Naive B cell (primary cell): ENCODE measurements around the gene CDS2. TPM values are rescaled to one million over a fixed set of nuclear protein-coding genes. Genes with fewer than 3 reads are reported as not detected.
"Not testable (repeated sequence)": the region's sequence is repeated elsewhere in the genome, so short reads cannot be mapped to it uniquely, and the experiment has no call there.

Experiments used
- ATAC-seq, 2 donors: fragments of 150-1000 bp; cut with Tn5 transposase; 2 replicates each; pipeline ENCODE4 v1.10.0; 2021; ENCODE audit warnings: low read depth in 2 of 2, mild to moderate bottlenecking in 2 of 2, moderate library complexity in 2 of 2
- DNase-seq: peaks from one replicate; pipeline ENCODE4 v3.0.0; 2022
- H3K27ac Mint-ChIP-seq, 6 donors: one replicate each; pipeline ENCODE4 v1.8.0; 2020 to 2022; ENCODE audit warnings: mild to moderate bottlenecking in 6 of 6, mixed read lengths in 6 of 6, moderate library complexity in 5 of 6, inconsistent platforms in 2 of 6
- H3K27me3 Mint-ChIP-seq, 3 donors: one replicate each; pipeline ENCODE4 v1.8.0; 2021 to 2022; ENCODE audit warnings: mixed read lengths in 3 of 3, mild to moderate bottlenecking in 1 of 3
- H3K36me3 Mint-ChIP-seq, 2 donors: one replicate each; pipeline ENCODE4 v1.8.0; 2020 to 2022; ENCODE audit warnings: mixed read lengths in 2 of 2, inconsistent platforms in 1 of 2, mild to moderate bottlenecking in 1 of 2
- H3K4me1 Mint-ChIP-seq, 3 donors: one replicate each; pipeline ENCODE4 v1.8.0; 2020 to 2022; ENCODE audit warnings: mixed read lengths in 3 of 3, inconsistent platforms in 1 of 3, mild to moderate bottlenecking in 1 of 3, moderate library complexity in 1 of 3
- H3K4me3 Mint-ChIP-seq, 8 donors: one replicate each; pipeline ENCODE4 v1.8.0; 2020 to 2022; ENCODE audit warnings: mild to moderate bottlenecking in 8 of 8, mixed read lengths in 8 of 8, moderate library complexity in 8 of 8, inconsistent platforms in 2 of 8
- H3K9me3 Mint-ChIP-seq, 7 donors: one replicate each; pipeline ENCODE4 v1.8.0; 2020 to 2022; ENCODE audit warnings: mixed read lengths in 7 of 7, mild to moderate bottlenecking in 5 of 7, inconsistent platforms in 2 of 7, moderate library complexity in 1 of 7
- polyA plus RNA-seq, 6 donors: library from polyadenylated mRNA; unstranded; fragments of 300-500 nt; fragmentation: Illumina TruSeq; gene quantifications; one replicate each; pipeline ENCODE4 v1.2.3, GENCODE V29; 2021; ENCODE audit warnings: low read depth in 6 of 6

The CDS2 gene
- polyA plus RNA-seq = 10 to 100 TPM; 41.0 to 73.4 (median 50.4) TPM

- Mint-ChIP-seq H3K27ac (peak within 1 kb of the TSS; percentile 90 to 99 (median 98)), H3K4me3 (peak within 1 kb of the TSS; percentile 79 to 97 (median 92)), H3K27me3 (no peaks in the 10 kb centered on the region), H3K9me3 (no peaks in the 10 kb centered on the region), H3K4me1 (peaks cover 25 to 34% (median 31%) of the 10 kb centered on the region in 3 donors), H3K36me3 (peaks cover 0 to 5% of the 10 kb centered on the region in 2 donors)
- ATAC-seq = peak; percentile 81 to 82
- peak; percentile 99 for DNase-seq
Observed at GRCh38 chr20:5126512-5127203, at the start of gene CDS2. Gene CDS2, plus strand, starts transcription at chr20:5127008. Its CDS starts 85 bp downstream, at chr20:5127093.

DNA sequence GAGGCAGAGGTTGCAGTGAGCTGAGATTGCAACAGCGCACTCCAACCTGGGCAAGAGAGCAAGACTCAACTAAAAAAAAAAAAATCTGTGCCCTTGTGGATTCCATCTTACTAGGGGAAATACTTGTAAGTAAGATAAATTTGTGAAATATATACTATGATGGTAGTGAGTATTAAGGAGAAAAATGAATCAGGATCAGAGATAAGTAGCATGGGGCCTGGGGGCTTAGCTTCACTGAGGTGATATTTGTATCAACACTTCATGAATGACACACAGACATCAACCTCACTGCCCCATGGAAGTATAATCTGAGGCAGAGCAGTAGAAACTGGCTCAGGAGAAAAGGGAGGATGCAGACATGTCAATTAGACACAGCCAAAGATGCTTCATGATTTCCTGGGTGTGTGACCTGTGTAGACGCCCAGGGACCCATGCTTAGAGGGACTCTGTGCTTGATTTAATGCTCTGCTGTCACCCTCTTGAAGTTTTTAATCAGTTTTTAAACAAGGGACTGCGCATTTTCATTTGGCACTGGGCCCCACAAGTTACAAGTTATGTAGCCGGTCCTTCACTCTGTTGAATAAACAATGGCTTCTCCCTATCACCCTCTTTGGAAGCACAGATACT lies 48.9 kb upstream of the CDS2 start:
- Mint-ChIP-seq H3K4me1 (peaks cover 35 to 53% (median 50%) of the 10 kb centered on the region in 3 donors), H3K4me3 (peak overlapping the region; percentile 71 to 95 (median 86)), H3K27ac (peak overlapping the region; percentile 93 to 99 (median 97)), H3K9me3 (no peaks in the 10 kb centered on the region), H3K27me3 (no peaks in the 10 kb centered on the region), H3K36me3 (no peaks in the 10 kb centered on the region)
- ATAC-seq (no peak), DNase-seq (no peak)

- ATAC-seq (peak; percentile 94 to 97), DNase-seq (peak; percentile 77)
- peak overlapping the region; percentile 71 to 95 (median 86) for H3K4me3 Mint-ChIP-seq
- H3K36me3 Mint-ChIP-seq = no peaks in the 10 kb centered on the region
- H3K27me3 Mint-ChIP-seq = no peaks in the 10 kb centered on the region
- peak overlapping the region; percentile 93 to 99 (median 97) for H3K27ac Mint-ChIP-seq
- no peaks in the 10 kb centered on the region for H3K9me3 Mint-ChIP-seq
- H3K4me1 Mint-ChIP-seq = peaks cover 35 to 53% (median 49%) of the 10 kb centered on the region in 3 donors
Observed at GRCh38 chr20:5078399-5078958, 48.3 kb upstream of the CDS2 start.

GRCh38 chr20:5080384-5080877 lies 46.4 kb upstream of the CDS2 start:
- Mint-ChIP-seq H3K4me3 (peak overlapping the region in 7 of 8 donors; percentile 1 to 81 (median 49)), H3K9me3 (no peaks in the 10 kb centered on the region), H3K27me3 (no peaks in the 10 kb centered on the region), H3K36me3 (no peaks in the 10 kb centered on the region), H3K27ac (peak overlapping the region; percentile 66 to 93 (median 89)), H3K4me1 (peaks cover 34 to 47% (median 46%) of the 10 kb centered on the region in 3 donors)
- ATAC-seq = peak; percentile 50 to 58
- peak; percentile 64 for DNase-seq

DNA sequence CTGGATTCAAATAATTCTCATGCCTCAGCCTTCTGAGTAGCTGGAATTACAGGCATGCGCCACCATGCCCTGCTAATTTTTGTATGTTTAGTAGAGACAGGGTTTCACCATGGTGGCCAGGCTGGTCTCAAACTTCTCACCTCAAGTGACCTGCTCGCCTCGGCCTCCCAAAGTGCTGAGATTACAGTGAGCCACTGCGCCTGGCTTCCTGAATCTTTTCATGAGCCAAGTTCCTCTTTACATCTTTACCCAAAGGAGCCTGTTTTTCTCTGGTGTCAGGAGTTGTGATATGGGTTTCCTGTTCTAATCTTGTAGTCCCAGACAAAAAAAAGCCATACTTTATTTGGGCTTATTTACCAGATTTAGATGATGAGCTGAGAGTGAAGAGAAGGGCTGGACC lies 41.4 kb upstream of the CDS2 start:
- DNase-seq (no peak), ATAC-seq (no peak)
- Mint-ChIP-seq H3K27ac (peak overlapping the region in 2 of 6 donors; percentile 32 to 40), H3K4me1 (peaks cover 28 to 39% (median 37%) of the 10 kb centered on the region in 3 donors), H3K4me3 (no peak overlapping the region), H3K36me3 (no peaks in the 10 kb centered on the region), H3K9me3 (no peaks in the 10 kb centered on the region), H3K27me3 (no peaks in the 10 kb centered on the region)

GRCh38 chr20:5088688-5089087 lies 38.1 kb upstream of the CDS2 start:
- Mint-ChIP-seq H3K9me3 (no peaks in the 10 kb centered on the region), H3K27ac (peak overlapping the region in 4 of 6 donors; percentile 15 to 79 (median 42)), H3K4me1 (peaks cover 28 to 51% (median 48%) of the 10 kb centered on the region in 3 donors), H3K4me3 (peak overlapping the region in 1 of 8 donors; percentile 88), H3K27me3 (no peaks in the 10 kb centered on the region), H3K36me3 (no peaks in the 10 kb centered on the region)
- no peak for DNase-seq
- ATAC-seq = no peak

DNA sequence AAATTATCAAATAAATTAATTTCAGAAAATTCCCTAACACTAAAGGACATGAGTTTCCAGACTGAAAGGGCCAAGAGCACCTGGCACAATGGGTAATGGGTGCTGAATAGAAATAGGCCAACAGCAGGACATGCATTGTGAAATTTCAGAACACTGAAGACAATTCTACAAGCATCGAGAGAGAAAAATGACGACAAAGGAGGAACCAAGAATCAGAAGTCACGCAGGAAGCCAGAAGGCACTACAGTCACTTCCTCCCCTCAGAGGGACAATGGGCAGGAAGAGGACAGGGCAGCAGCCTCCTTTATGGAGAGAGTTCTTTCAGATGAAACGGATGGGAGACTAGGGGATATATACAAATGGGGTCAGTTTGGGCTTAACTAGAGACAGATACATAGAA lies 36.6 kb upstream of the CDS2 start:
- Mint-ChIP-seq H3K4me3 (peak overlapping the region in 6 of 8 donors; percentile 4 to 81 (median 48)), H3K36me3 (no peaks in the 10 kb centered on the region), H3K27me3 (no peaks in the 10 kb centered on the region), H3K4me1 (peaks cover 27 to 49% (median 42%) of the 10 kb centered on the region in 3 donors), H3K27ac (peak overlapping the region; percentile 9 to 97 (median 61)), H3K9me3 (no peaks in the 10 kb centered on the region)
- ATAC-seq (peak; percentile 63 to 78), DNase-seq (peak; percentile 38)

DNA sequence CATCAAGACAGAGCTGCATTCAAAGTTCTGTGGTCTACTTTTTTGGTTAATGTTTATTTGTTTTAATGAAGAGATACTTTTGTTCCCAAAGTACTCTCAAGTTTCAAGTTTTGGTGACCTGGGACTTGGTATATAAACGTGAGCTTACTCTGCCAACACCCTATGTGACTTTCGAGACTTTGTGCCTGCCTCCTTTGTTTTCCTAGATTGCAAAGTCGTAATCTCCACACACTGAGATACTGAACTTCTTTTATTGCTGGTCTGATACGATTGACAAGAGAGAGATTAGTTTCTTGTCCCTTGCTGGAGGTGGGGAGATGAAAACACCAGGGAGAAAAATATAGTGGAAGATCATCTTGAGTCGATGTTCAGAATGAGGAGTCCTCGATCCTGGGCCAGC lies 34.9 kb upstream of the CDS2 start:
- H3K9me3 Mint-ChIP-seq = no peaks in the 10 kb centered on the region
- H3K27me3 Mint-ChIP-seq = no peaks in the 10 kb centered on the region
- DNase-seq (no peak), ATAC-seq (no peak)
- peaks cover 25 to 42% (median 35%) of the 10 kb centered on the region in 3 donors for H3K4me1 Mint-ChIP-seq
- peak overlapping the region in 2 of 8 donors; percentile 1 to 21 for H3K4me3 Mint-ChIP-seq
- H3K27ac Mint-ChIP-seq = peak overlapping the region in 3 of 6 donors; percentile 1 to 55 (median 26)
- H3K36me3 Mint-ChIP-seq = no peaks in the 10 kb centered on the region

DNA sequence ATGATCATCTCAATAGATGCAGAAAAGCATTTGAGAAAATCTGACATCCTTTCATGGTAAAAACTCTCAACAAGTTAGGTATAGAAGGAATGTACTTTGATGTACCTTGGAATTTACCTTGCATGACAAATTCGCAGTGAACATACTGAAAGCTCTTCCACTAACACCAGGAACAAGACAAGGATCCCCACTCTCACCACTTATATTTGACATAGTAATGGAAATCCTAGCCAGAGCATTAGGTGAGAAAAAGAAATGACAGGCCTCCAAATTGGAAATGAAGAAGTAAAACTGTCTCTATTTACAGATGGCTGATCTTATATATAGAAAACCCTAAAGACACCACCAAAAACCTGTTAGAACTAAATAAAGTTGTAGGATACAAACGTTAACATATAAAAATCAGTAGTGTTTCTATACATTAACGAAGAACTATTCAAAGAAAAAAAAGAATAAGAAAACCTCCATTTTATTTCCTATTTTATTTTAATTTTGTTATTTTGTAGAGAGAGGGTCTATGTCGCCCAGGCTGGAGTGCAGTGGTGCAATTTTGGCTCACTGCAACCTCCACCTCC lies 34.0 kb upstream of the CDS2 start:
- DNase-seq (no peak), ATAC-seq (peak in 1 of 2 donors; percentile 34)
- H3K4me3 Mint-ChIP-seq = no peak overlapping the region

GRCh38 chr20:5095454-5095853 lies 31.4 kb upstream of the CDS2 start:
- H3K36me3 Mint-ChIP-seq = peaks cover 0 to 6% of the 10 kb centered on the region in 2 donors
- no peak for ATAC-seq

More for the DNA sequence above, 34.0 kb upstream of the CDS2 start:
- Mint-ChIP-seq H3K4me1 (peaks cover 25 to 42% (median 35%) of the 10 kb centered on the region in 3 donors), H3K36me3 (no peaks in the 10 kb centered on the region), H3K27me3 (no peaks in the 10 kb centered on the region), H3K9me3 (no peaks in the 10 kb centered on the region), H3K27ac (peak overlapping the region in 2 of 6 donors; percentile 16 to 44)

DNA sequence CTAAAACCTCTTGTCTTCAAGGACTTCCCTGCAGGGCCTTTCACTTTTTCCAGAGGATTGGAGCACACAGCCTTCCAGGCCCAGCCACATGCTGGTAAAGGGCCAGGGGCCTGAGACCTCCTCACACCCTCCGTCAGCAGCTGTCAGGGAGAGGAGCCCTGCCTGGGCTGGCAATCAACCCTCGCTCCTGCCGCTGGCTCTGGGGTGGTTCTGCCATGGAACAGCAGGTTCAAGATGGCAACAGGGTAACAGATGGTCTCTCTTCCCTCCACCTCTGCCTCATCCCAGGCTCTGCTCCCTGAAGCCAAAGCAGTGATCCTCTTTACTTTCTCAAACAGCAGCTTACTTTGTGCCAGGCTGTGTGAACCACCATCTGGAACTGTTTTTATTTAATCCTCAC lies 30.9 kb upstream of the CDS2 start:
- Mint-ChIP-seq H3K4me3 (no peak overlapping the region), H3K9me3 (no peaks in the 10 kb centered on the region), H3K4me1 (peaks cover 11 to 29% (median 17%) of the 10 kb centered on the region in 3 donors), H3K36me3 (peaks cover 0 to 9% of the 10 kb centered on the region in 2 donors), H3K27ac (peak overlapping the region in 2 of 6 donors; percentile 62 to 79), H3K27me3 (no peaks in the 10 kb centered on the region)
- no peak for DNase-seq
- ATAC-seq = no peak

More at GRCh38 chr20:5095454-5095853, 31.4 kb upstream of the CDS2 start:
- H3K4me3 Mint-ChIP-seq = peak overlapping the region in 1 of 8 donors; percentile 48
- peak overlapping the region in 3 of 6 donors; percentile 1 to 88 (median 50) for H3K27ac Mint-ChIP-seq
- H3K4me1 Mint-ChIP-seq = peaks cover 13 to 27% (median 19%) of the 10 kb centered on the region in 3 donors
- no peak for DNase-seq
- H3K9me3 Mint-ChIP-seq = no peaks in the 10 kb centered on the region
- no peaks in the 10 kb centered on the region for H3K27me3 Mint-ChIP-seq

- Mint-ChIP-seq H3K4me3 (no peak overlapping the region), H3K4me1 (peaks cover 11 to 26% (median 17%) of the 10 kb centered on the region in 3 donors), H3K27ac (peak overlapping the region in 1 of 6 donors; percentile 79), H3K27me3 (no peaks in the 10 kb centered on the region), H3K36me3 (peaks cover 0 to 9% of the 10 kb centered on the region in 2 donors), H3K9me3 (no peaks in the 10 kb centered on the region)
- DNase-seq = no peak
- ATAC-seq = no peak
Observed at GRCh38 chr20:5096463-5096862, 30.3 kb upstream of the CDS2 start.

- ATAC-seq, H3K9me3 Mint-ChIP-seq, H3K27me3 Mint-ChIP-seq, H3K4me3 Mint-ChIP-seq, DNase-seq, H3K27ac Mint-ChIP-seq: not testable (repeated sequence)
- H3K4me1 Mint-ChIP-seq = peaks cover 2 to 10% (median 3%) of the 10 kb centered on the region in 3 donors
- H3K36me3 Mint-ChIP-seq = peaks cover 6 to 19% of the 10 kb centered on the region in 2 donors
Observed at GRCh38 chr20:5099009-5099408, 27.8 kb upstream of the CDS2 start.
